Activated T-cell treated with anti-CD3 and anti-CD28 coated beads for 4 hours (primary cell): Measurements from ENCODE around the gene HSD17B8.
A peak's percentile ranks its signal among the peaks of the same experiment; 100 is the strongest.

ENCODE experiments used
- DNase-seq: peaks from one replicate; pipeline ENCODE4 v3.0.0-alpha.2; 2020

The HSD17B8 gene

GRCh38 chr6:33248932-33249731, 44.7 kb downstream of the HSD17B8 start:
- DNase-seq: peak; percentile 85

DNA sequence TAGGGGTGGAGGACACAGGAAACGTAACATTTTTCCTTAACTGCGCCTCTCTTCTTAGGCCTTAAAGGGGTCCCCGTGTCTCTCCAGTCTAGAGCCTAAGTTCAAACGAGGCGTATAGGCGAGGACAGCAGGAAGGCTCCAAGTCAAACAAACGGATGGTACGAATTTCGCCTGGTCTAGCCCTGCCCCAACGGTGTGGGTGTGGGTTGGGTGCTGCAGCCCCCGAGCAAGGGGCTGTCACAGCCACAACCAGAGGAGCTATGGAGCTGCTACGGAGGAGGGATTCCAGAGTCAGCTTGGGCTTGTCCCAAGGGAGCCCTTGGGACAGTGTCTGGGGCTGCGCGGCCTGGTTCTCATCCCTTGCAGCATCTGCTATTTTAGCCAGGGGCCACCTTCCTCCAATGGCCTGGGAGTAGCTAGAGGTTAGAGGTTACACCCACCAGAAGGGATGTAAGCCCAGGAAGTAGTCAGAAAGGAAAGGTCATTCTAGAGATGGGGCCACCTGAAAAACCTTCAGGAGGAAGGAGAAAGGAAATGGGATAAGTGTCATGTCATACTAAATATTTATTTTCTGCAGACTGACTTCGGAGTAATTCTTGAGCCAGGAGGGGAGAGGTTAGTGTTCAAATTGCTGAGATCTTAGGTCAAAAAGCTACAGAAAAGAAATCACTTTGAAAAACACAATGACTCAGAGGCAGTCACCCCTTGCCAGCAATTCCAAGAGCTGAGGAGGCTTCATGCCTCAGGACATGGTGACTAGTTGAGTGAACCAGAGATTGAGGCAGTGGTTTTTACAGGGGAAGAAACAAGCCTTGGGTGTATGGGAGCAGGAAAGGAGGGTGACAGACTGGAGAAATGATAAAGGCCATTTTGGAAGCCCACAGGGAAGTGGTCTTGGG, 45.5 kb downstream of the HSD17B8 start:
- no peak for DNase-seq

GRCh38 chr6:33250731-33251130, 46.3 kb downstream of the HSD17B8 start:
- no peak for DNase-seq

DNA sequence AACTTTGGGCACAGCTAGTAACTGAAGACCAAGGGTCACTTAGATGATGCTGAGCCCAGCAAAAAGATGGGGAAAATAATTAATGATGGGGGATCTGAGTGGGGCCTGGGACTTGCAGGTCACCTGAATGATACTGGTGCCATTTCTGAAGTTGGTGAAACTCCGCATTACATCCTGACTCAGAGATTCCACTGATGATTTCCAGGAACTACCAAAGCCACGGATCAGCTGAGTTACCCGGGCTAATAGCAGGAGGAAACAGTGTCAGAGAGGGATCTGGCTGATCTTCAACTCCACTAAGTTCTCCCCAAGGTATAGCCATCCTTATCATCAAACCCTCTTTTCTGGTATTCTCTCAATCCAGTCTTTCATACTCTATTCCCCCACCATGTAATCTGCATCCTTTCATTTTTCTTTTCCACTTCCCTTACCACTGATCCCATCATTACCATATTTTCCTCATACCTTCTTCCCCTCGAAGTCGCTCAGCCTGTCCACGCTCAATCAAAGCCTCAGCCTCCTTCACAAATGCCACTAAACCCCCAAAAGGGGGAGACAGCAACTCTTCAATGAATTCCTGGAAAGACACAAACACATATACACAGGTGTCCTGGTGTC, 47.0 kb downstream of the HSD17B8 start:
- DNase-seq: no peak

- DNase-seq: no peak
Measured at GRCh38 chr6:33252759-33253158, 48.3 kb downstream of the HSD17B8 start.

GRCh38 chr6:33254591-33254990, 50.1 kb downstream of the HSD17B8 start:
- no peak for DNase-seq
